NCI-H1694 treated with DMSO at 0.1 percent for 48 hours (cell line): ENCODE measurements around the gene TTYH3.

Source experiments
- DNase-seq: peaks from one replicate; lab custom pipeline; 2025; lab: John Stamatoyannopoulos, UW

TTYH3 gene

GRCh38 chr7:2616387-2617324 is 15.1 kb upstream of the TTYH3 start:
- DNase-seq, result no peak

GRCh38 chr7:2617325-2617905 is 14.4 kb upstream of the TTYH3 start:
- DNase-seq, result no peak

- no peak for DNase-seq
Measured at GRCh38 chr7:2619116-2619515, 12.7 kb upstream of the TTYH3 start.

GRCh38 chr7:2621061-2621828 is 10.5 kb upstream of the TTYH3 start:
- no peak for DNase-seq

GRCh38 chr7:2621948-2622640 is 9.7 kb upstream of the TTYH3 start:
- no peak for DNase-seq

- DNase-seq, result peak; percentile 46
Measured at GRCh38 chr7:2622869-2623697, 8.7 kb upstream of the TTYH3 start.

GRCh38 chr7:2623698-2624014 is 8.1 kb upstream of the TTYH3 start:
- no peak for DNase-seq

- no peak for DNase-seq
Measured at GRCh38 chr7:2624293-2624886, 7.4 kb upstream of the TTYH3 start.

- no peak for DNase-seq
Measured at GRCh38 chr7:2626498-2627117, 5.2 kb upstream of the TTYH3 start.

- no peak for DNase-seq
Measured at GRCh38 chr7:2627258-2628129, 4.3 kb upstream of the TTYH3 start.

- no peak for DNase-seq
Measured at GRCh38 chr7:2628130-2628482, 3.7 kb upstream of the TTYH3 start.

GRCh38 chr7:2628891-2629290 is 2.9 kb upstream of the TTYH3 start:
- no peak for DNase-seq

GRCh38 chr7:2629746-2630681 is 1.8 kb upstream of the TTYH3 start:
- DNase-seq, result no peak

- peak; percentile 79 for DNase-seq
Measured at GRCh38 chr7:2632733-2633537, 1.1 kb downstream of the TTYH3 start.

GRCh38 chr7:2633538-2634266 is 1.9 kb downstream of the TTYH3 start:
- no peak for DNase-seq

GRCh38 chr7:2634267-2635145 is 2.7 kb downstream of the TTYH3 start:
- DNase-seq, result no peak
